ENCODE results near the gene GOSR1.
"Not testable (repeated sequence)": the region's sequence is repeated elsewhere in the genome, so short reads cannot be mapped to it uniquely, and the experiment has no call there.

The GOSR1 gene

DNA sequence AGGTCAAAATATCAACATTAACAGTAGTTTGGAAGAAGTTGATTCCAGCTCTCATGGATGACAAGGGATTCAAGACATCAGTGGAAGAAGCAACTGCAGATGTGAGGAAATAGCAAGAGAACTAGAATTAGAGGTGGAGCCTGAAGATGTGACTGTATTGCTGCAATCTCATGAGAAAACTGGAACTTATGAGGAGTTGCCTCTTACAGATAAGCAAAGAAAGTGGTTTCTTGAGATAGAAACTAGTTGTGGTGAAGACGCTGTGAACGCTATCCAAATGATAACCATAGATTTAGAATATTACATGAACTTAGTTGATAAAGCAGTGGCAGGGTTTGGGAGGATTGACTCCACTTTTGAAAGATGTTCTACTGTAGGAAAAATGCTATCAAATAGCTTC, 67.8 kb downstream of the GOSR1 start:
- DNase-seq (ENCODE audit: low read depth in 2 of 2): no peak

DNA sequence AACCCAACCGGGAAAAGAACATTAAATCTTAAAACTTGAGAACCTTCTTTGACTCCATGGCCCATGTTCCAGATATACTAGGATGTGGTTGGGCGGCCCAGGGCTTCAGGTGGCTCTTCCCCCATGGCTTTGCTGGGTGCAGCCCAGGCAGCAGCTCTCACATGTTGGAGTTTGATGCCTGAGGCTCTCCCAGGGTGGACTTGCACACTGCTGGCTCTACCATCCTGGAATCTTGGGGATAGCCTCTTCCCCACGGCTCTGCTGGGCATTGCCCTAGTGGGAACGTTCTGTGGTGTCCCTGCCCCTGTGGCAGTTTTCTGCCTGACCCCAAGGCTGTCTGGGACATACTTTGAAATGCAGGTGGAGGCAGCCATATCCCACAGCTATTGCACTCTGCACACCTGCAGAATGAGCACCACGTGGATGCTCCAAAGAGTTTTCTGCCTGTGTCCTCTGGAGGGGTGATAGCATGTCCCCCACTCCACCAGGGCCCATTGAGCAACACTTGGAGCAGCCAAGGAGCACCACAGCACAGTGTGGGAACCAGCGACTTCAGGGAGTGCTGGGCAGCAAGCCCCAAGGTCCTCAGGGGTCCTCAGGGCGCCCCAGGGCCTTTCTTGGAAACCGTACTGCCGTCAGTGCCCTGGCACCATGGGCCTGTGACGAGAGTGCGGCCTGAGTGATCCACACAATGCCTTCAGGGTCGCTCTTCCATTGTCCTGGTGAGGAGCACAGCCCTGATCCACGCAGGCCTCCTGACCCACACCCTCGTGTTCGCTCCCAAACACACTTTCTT, 70.8 kb downstream of the GOSR1 start:
- DNase-seq (ENCODE audit: low read depth in 2 of 2): no peak

DNA sequence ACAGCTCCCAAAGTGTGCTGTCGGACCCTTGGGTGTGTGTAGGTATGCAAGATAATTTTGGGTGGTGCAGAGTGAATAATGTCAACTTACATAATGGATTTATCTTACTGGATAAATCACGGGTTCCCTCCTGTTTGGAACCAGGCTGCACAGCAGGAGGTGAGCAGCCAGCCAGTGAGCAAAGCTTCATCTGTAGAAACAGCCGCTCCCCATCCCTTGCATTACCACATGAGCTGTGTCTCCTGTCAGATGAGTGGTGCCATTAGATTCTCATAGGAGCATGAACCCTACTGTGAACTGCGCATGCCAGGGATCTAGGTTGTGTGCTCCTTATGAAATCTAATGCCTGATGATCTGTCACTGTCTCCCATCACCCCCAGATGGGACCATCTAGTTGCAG, 72.0 kb downstream of the GOSR1 start:
- DNase-seq (ENCODE audit: low read depth in 2 of 2): not testable (repeated sequence)

DNA sequence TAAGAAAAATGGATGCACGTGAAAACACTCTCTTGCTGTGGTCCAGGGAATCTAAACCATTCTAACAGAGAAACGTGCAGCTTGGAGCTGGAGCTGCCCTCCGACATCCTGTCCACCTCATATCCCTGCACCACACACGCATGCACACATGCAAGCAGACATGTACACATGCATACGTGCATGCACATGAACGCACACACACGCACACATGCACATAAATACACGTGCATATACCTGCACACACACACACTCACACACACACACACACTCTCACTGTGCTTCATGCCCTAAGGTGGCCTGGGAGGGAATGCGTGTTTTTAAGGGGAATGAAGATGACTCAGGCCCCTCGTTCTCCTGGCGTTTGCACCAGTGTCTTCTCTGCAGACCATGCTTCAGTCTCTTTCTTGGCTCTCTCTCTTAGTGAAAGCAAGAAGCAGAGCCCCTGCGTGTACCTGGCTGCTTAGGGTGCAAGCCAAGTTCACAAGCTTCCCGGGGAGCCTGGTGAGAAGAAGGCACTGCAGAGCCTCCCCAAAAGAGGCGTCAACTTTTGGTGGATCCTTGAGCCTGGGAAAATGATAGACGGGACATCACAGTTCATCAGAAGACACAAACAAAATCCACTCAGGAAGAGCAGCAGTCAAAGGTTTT, 72.8 kb downstream of the GOSR1 start:
- no peak for DNase-seq (ENCODE audit: low read depth in 2 of 2)

DNA sequence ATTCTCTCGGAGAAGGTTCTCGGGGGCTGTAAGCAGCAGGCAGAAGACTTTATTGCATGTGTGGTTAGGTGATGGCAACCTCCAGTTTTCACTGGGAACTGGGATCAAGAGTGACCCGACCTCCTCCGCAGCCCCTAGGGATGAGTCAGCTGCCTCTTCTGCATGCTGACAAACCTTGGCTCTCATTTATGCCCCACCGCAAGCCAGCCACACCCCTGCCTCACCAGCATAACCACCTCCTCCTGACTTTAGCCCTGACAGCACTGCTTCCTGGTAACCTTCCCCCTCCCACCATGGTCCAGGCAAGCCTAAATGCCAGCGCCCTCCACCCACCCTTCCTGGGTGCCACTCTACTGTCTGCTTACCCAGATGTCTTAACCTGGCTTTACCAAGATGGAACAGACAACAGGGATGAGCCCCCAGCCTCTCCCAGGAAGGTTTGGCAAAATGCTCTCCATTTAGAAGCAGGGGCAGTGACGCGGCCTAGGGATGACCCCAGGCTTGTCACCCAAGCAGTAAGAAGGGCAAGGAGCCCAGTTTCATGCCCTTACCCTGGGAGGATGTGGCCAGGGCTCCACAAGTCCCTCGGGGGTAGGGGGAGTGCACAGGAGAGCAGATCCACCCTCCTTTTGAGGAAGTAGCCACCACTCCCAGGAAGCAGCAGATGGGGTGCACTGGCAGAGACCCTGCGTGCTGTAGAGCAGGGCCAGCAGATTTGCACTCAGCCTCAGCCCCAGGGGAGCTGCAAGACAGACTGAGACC, 73.5 kb downstream of the GOSR1 start:
- DNase-seq (ENCODE audit: low read depth in 2 of 2): no peak

DNA sequence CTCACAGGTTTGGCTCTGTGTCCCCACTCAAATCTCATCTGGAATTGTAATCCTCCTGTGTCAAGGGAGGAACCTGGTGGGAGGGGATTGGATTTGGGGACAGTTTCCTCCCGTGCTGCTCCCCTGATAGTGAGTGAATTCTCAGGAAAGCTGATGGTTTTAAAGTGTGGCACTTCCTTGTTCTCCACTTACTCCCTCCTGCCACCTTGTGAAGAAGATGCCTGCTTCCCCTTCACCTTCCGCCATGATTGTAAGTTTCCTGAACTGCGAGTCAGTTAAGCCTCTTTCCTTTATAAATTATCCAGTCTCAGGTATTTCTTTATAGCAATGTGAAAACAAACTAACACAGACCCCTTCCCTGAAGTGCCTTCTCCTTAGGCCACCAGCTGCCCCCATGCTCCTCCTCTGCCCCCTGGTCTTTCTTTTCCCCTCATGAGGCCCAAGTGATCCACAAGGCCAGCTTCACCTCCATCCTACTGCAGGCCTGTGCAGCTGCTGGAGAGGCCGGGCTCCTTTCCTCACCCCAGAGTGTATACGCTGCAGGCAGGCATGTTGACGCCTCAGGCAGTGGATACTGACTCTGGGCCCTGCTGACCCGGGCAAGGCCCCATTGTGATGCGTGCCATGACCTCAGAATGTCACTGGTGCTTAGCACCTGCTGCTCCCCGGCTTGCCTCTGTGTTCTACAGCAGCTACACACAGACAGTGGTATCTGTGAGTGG, 74.2 kb downstream of the GOSR1 start:
- DNase-seq (ENCODE audit: low read depth in 2 of 2): not testable (repeated sequence)

DNA sequence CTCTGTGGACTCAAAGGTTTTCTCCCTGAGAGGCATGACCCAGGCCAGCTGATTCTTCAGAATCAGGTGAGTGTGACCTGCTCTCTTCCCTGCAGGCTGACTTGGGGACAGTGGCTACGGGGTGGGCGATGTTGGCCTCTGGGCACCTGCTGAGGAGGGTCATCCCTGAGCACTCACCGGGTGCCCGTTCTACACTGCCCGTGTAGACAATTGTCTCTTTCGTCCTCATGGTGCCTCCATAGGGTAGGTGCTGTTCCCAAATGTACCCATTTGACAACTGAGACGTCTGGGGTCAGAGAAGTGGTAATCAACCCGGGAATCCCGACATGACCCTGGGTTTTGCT, 74.8 kb downstream of the GOSR1 start:
- DNase-seq (ENCODE audit: low read depth in 2 of 2): no peak

DNA sequence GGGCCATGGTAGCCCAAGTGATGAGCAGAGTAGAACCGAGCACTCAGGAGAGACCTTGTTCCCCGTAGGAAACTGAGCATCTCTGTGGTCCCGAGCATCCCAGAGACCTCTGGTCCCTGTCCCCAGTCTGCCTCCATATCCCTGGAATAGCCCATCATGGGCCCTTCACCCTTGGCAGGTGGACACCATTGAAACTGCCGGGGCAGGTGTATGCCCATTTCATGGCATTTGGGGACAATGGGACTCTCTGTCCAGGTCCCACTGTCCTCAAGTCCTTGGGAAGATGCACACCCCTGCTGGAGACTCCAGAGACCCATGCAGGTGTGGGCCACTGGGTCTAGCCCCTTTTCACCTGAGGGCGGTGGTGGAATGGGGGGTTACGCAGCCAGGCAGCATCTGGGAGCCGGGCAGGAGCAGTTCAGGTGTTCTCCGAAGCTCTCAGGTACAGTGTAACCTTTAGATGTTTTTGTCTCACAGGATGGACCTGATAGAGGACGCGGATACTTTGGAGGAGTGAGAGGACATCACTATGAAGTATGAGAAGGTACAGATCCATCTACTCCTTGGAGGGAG, 75.9 kb downstream of the GOSR1 start:
- DNase-seq (ENCODE audit: low read depth in 2 of 2): no peak

DNA sequence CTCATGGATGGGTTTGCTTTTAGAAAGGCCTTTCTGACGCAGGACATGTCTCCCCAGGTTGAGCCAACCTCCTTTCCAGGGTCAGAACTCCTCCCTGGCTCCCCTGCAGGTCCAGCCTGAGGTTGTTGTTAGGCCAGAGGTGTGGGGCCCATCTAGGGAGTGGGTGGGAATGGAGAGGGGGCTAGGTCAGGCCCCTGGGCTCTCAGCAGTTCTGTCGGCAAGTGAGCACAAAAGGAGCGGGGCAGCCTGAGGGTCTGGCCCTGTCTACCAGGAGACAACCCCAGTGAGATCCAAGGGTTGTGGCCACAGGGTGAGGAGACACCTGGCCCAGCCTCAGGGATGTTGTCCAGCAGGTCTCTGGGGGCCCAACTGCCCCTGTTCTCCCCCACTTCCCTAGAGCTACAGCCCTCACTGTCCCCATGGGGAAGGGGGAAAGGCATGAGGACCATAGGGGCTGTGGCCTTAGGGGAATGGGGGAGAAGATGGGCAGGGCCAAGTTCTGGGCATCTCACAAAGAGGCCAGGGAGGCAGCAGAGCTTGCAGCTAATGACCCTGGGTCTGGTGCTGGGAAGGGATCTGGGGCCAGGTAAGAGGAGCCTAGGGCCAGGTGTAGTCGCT, 76.7 kb downstream of the GOSR1 start:
- DNase-seq (ENCODE audit: low read depth in 2 of 2): not testable (repeated sequence)

DNA sequence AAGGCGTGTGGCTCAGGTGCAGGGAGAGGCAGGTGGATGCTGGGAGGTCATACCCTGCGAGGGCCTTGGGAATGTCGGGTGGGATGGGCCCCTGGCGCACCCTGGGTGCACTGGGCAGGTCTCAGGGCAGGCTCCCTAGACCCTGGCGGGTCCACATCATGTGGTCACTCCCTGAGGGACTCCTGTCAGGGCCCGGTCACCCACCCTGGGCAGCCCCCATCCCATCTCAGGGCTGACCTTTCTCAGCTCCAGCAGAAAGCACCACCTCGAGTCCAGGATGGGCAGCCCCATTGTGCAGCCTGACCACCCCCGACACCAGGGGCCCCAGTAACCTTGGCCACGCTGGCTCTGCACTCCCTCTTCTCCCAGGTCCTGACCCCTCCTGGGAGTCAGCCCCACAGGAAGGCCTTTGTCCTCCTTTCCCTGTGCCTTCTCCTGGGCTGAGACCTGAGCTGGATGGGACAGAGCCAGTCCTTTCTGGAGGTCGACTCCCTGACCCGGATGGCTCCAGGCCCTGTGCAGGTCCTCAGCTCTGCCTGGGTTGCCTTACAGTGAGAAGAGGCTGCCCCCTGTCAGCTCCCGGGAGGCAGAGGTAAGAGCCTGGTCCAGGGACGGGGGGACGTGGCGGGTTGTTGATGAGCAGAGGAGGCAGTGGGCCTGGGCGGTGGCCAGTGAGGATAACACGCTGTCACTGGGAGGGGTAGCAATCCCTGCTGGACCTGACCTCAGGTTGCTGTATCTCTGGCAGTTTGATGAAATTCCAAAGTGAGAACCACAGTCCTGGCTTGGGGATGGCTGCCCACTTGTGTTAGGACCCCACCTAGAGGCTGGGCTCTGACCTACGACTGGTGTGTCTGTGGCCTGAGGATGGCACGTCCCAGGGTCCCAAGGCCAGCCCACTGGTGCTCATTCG, 77.9 kb downstream of the GOSR1 start:
- DNase-seq (ENCODE audit: low read depth in 2 of 2): no peak

DNA sequence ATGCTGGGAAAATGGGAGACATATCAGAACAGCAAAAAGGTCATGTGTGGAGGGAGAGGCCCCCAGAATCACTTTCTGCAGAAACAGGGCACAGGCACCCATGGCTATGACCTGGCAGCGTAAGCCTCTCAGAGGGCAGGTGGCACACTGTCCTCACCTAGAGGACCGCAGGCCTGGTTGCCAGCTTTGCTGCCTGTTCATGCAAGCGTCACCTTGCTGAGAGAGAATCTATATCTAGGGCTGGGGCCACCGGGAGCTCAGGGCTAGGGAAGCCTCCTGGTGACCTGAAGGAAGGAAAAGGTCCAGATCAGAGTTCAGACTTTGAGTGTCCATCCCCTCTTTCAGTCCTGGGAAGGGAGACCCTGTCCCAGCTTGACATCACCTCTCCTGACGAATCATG, 78.7 kb downstream of the GOSR1 start:
- no peak for DNase-seq (ENCODE audit: low read depth in 2 of 2)

DNA sequence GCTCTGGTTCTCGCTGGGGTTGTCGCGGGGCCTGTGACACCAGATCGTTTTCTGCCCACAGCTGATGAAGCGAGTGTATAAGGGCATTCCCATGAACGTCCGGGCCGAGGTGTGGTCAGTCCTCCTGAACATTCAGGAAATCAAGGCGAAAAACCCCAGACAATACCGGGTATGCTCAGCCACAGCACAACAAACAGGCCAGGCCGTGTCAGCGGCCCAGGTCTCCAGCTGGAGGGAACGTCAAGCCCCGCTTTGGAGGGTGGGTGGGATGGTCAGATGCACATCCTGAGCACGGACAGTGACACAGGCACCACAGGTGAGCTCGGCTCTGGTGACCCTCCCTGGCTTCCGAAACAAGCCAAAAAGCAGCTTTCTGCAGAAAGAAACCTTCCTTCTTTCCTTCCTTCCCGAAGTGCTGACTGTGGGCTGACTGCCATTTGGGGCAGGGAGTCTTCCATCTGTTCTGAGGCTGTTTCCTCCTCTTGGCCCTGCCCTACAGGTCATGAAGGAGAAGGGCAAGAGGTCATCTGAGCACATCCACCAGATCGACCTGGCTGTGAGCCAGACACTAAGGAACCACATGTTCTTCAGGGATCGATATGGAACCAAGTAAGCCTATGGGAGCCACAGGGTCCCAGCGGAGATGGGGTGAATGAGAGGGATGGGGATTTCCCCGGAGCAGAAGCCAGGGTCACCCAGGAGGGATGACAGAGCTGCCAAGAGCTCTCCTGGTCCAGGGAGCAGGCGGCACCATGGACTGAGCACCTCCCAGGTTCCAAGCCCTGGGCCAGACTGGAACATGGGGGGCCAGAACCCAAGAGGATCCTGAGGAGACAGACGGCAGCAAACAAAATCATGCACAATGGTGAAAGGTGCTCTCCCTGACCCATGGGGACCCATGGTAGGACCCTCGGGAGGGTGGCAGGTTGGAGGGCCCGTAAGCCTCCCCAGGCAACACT, 79.4 kb downstream of the GOSR1 start:
- DNase-seq (ENCODE audit: low read depth in 2 of 2): no peak

DNA sequence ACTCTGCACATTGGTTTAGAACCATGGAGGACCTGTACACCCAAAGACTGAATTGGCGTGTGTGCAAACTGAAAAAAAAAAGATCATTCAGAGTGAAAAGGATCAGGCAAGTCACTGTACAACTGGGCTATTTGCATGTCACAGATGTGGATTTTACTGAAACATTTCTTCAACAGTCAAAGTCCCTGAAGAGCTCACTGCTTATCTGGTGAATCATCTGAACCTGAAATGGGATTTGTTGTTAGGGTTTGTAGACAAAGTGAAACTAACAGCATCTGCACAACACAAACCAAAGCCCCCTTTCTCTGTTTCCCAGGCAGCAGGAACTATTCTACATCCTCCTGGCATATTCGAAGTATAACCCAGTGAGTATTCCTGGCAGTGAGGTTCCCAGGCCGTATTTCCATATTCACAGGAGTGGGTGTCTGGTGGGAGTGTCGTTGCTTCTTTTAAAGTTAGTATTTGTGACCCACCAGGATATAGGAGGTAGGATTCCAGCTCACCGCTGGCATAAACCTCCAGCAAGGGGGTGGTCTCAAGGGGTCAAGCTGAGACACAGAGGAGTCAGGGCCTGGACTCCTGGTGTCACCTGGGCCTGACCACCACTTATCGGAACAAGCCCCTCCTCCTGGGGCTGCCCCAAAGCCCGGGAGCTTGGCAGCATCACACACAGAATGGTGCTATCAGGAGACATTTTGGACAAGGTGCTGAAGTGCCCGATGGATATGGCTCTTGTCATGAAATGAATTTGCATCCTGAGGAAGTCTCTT, 80.9 kb downstream of the GOSR1 start:
- no peak for DNase-seq (ENCODE audit: low read depth in 2 of 2)

DNA sequence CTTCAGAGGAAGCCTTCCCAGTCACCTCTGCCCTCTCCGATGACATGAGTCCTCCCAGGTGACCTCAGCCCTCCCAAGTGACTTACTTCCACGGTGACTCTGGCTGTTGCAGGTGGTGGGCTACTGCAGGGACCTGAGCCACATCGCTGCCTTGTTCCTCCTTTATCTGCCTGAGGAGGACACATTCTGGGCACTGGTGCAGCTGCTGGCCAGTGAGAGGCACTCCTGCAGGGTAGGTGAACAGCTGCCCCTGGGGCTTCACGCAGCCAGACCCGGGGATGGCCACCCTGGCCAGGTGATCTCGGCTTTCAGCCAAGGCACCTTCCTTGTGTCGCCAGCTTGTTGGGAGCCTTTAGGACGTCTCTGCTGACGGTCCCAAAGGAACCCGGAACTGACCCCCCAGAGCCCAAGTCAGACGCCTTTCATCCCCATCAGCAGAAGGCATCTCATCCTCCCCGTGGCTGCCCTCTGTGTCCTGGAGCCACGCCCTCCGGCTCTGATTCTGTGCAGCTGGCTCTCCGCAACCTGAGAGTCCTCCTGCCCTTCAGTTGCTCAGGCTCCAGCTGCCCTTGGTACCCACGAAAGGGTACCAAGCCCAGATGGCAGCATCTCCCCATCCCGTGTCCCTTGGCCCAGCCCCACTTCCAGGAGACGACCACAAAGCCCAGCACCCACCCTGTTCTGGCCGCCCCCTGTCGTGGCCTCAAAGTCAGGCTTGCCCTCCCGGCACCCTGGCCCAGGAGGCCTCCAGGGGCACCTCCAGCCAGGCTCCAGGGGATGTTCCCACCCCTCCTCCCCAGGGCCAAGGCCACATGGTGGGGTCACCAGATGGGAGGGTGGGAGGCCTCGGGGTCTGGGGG, 81.7 kb downstream of the GOSR1 start:
- no peak for DNase-seq (ENCODE audit: low read depth in 2 of 2)

DNA sequence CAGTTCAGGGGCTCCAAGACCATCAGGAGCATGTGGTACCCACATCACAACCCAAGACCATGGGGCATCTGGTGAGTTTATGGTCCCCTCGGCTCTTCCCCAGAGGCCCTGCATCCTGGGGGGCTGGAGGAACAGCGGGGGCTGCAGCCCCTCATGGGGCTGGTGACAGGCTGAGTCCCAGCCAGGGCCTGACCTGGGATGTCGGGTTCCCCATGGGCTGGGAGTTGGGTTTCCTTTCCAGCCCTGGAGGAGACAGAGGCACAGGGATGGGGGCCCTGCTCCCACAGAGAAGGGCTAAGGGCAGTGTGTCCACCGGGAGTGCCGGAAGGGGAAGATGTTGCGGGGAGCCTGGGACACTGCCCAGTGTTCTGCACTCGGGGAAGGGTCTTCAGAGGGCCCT, 82.4 kb downstream of the GOSR1 start:
- DNase-seq (ENCODE audit: low read depth in 2 of 2): no peak

DNA sequence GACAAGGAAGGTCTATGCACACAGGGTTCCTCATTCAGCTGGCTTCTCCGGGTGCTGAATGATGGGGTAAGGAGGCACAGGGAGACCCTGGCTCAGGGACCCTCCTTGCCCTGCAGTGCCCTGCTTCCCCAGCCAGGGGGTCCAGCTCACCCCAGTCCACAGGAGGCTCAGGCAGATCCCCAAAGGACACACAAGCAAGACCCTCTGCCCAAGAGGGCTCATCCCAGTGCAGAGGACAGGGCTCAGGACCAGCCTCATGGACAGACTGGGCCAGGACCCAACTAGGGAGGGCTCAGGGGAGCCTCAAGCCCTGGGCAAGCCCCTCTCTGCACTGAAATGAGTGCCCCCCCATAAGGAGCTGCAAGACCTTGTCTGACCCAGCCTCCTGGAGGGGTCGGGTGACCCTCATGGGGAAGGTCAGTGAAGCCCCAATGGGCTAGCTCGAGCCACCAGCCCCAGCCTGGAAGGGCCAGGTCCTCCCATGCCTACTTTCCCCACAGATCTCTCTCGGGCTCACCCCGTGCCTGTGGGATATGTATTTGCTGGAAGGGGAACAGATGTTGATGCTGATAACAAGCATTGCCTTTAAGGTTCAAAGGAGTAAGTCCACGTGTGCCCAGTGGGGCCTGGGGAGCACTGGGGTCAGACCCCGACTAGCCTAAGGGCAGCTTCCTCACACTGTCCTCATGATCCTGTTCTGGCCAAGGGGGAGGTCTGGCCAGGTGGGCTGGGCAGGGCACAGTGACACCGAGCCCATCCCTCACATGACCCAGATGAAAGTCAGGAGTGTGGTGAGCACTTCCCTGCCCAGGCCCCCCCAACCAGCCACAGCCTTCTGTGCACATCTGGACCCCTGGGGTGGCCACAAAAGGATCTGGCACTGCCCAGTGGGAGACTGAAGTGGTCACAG, 83.2 kb downstream of the GOSR1 start:
- not testable (repeated sequence) for DNase-seq (ENCODE audit: low read depth in 2 of 2)

All from stimulated activated CD8-positive, alpha-beta memory T cell treated with anti-CD3 and anti-CD28 coated beads, Interleukin-2, amount 100 ng/mL, for 1 hour (primary cell).